ENCODE data around the gene SUN1. TPM values are rescaled to one million over a fixed set of nuclear protein-coding genes. Genes with fewer than 3 reads are reported as not detected.
A peak's percentile ranks its signal among the peaks of the same experiment; 100 is the strongest.
"Not testable (repeated sequence)": the region's sequence is repeated elsewhere in the genome, so short reads cannot be mapped to it uniquely, and the experiment has no call there.

SUN1 gene
- total and polyA plus RNA-seq, 2 donors (not counting 3 experiments of a cell fraction or from before 2014, with no cell fraction given) = 158 to 410 TPM

- H3K4me1 ChIP-seq (ENCODE audit: control insufficient read depth, extremely low read depth, insufficient read depth, low read length) = peaks cover 11% of the 10 kb centered on the region
- ChIA-PET POLR2A (no interaction called here), CTCF (no interaction called here)
- H3K4me2 ChIP-seq (ENCODE audit: insufficient read depth, low read length) = no peak overlapping the region
- no peaks in the 10 kb centered on the region for H3K36me3 ChIP-seq (ENCODE audit: control insufficient read depth in 2 of 2, extremely low read depth in 1 of 2, insufficient read depth in 2 of 2, low read length in 2 of 2)
- no peak overlapping the region for H3K9ac ChIP-seq (replicated peaks; ENCODE audit: extremely low read depth, insufficient read depth, low read length)
- no peak for DNase-seq (ENCODE audit: low read depth, low spot score)
- intact Hi-C loops (cut with micrococcal nuclease) = no loop called here
- H3K27me3 ChIP-seq (ENCODE audit: control insufficient read depth in 2 of 2, insufficient read depth in 2 of 2, low read length in 2 of 2) = no peaks in the 10 kb centered on the region
- no peaks in the 10 kb centered on the region for H3K9me3 ChIP-seq (replicated peaks; ENCODE audit: control insufficient read depth, insufficient read depth, low read length)
- FAIRE-seq = peak; percentile 60
- no peaks in the 10 kb centered on the region for H3K9me1 ChIP-seq (replicated peaks; ENCODE audit: control insufficient read depth, extremely low read depth, insufficient read depth, low read length)
- no TSS peak for BruUV-seq (replicated peaks)
- no peaks in the 10 kb centered on the region for H4K20me1 ChIP-seq (replicated peaks; ENCODE audit: control insufficient read depth, extremely low read depth, insufficient read depth, low read length)
- no peak overlapping the region for H2AFZ ChIP-seq (ENCODE audit: low read depth, low read length)
- H3K79me2 ChIP-seq (ENCODE audit: control insufficient read depth, insufficient read depth, low read length) = no peaks in the 10 kb centered on the region
- TF ChIP-seq POLR2AphosphoS5 (IDR thresholded peaks at IDR 0.05; ENCODE audit: insufficient read depth, low read depth, low read length) (no peak), FOS (IDR thresholded peaks at IDR 0.05; ENCODE audit: borderline replicate concordance, insufficient read depth, low read length) (no peak), GATA2 (IDR thresholded peaks at IDR 0.05; ENCODE audit: insufficient read depth, insufficient read length, low read depth, low read length) (no peak), EZH2 (IDR thresholded peaks at IDR 0.05; ENCODE audit: borderline replicate concordance, low read depth, low read length, severe bottlenecking) (no peak), POLR2A (IDR thresholded peaks at IDR 0.05; ENCODE audit: low read depth, low read length) (no peak), JUN (IDR thresholded peaks at IDR 0.05; ENCODE audit: borderline replicate concordance, insufficient read depth, insufficient read length, low read depth) (no peak), MYC (IDR thresholded peaks at IDR 0.05; ENCODE audit: low read depth, low read length) (no peak)
- TF ChIP-seq, protein P1, sequence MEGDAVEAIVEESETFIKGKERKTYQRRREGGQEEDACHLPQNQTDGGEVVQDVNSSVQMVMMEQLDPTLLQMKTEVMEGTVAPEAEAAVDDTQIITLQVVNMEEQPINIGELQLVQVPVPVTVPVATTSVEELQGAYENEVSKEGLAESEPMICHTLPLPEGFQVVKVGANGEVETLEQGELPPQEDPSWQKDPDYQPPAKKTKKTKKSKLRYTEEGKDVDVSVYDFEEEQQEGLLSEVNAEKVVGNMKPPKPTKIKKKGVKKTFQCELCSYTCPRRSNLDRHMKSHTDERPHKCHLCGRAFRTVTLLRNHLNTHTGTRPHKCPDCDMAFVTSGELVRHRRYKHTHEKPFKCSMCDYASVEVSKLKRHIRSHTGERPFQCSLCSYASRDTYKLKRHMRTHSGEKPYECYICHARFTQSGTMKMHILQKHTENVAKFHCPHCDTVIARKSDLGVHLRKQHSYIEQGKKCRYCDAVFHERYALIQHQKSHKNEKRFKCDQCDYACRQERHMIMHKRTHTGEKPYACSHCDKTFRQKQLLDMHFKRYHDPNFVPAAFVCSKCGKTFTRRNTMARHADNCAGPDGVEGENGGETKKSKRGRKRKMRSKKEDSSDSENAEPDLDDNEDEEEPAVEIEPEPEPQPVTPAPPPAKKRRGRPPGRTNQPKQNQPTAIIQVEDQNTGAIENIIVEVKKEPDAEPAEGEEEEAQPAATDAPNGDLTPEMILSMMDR (IDR thresholded peaks at IDR 0.05; ENCODE audit: extremely low read depth in 1 of 2, insufficient read depth in 1 of 2, low read depth in 1 of 2, low read length in 2 of 2) = no peak
- TF ChIP-seq, protein P2, sequence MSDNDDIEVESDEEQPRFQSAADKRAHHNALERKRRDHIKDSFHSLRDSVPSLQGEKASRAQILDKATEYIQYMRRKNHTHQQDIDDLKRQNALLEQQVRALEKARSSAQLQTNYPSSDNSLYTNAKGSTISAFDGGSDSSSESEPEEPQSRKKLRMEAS (IDR thresholded peaks at IDR 0.05; ENCODE audit: insufficient read depth, insufficient read length) = no peak
- H3K27ac ChIP-seq (ENCODE audit: insufficient read depth, low read depth, low read length) = no peak overlapping the region
- no peak overlapping the region for H3K4me3 ChIP-seq (replicated peaks in 1 of 3; ENCODE audit: insufficient read depth in 1 of 3, low read depth in 1 of 3, low read length in 3 of 3)
- dilution Hi-C loops (cut with MboI; ENCODE audit: extremely low pct_ligation_motif_present, low sequenced_read_pairs) = no loop called here
These were observed 91.1 kb downstream of the SUN1 start for GRCh38 chr7:923108-924041.

- CTCF ChIA-PET; H3K9ac ChIP-seq (replicated peaks; ENCODE audit: extremely low read depth, insufficient read depth, low read length); POLR2A ChIA-PET; FAIRE-seq; DNase-seq (ENCODE audit: low read depth, low spot score); H2AFZ ChIP-seq (ENCODE audit: low read depth, low read length); BruUV-seq (replicated peaks); H3K27me3 ChIP-seq (ENCODE audit: control insufficient read depth in 2 of 2, insufficient read depth in 2 of 2, low read length in 2 of 2); dilution Hi-C loops (cut with MboI; ENCODE audit: extremely low pct_ligation_motif_present, low sequenced_read_pairs); H3K36me3 ChIP-seq (ENCODE audit: control insufficient read depth in 2 of 2, extremely low read depth in 1 of 2, insufficient read depth in 2 of 2, low read length in 2 of 2); H3K9me1 ChIP-seq (replicated peaks; ENCODE audit: control insufficient read depth, extremely low read depth, insufficient read depth, low read length); intact Hi-C loops (cut with micrococcal nuclease); H3K27ac ChIP-seq (ENCODE audit: insufficient read depth, low read depth, low read length); H3K79me2 ChIP-seq (ENCODE audit: control insufficient read depth, insufficient read depth, low read length); H3K4me2 ChIP-seq (ENCODE audit: insufficient read depth, low read length); H3K4me3 ChIP-seq (replicated peaks in 1 of 3; ENCODE audit: insufficient read depth in 1 of 3, low read depth in 1 of 3, low read length in 3 of 3); H4K20me1 ChIP-seq (replicated peaks; ENCODE audit: control insufficient read depth, extremely low read depth, insufficient read depth, low read length); H3K9me3 ChIP-seq (replicated peaks; ENCODE audit: control insufficient read depth, insufficient read depth, low read length): not testable (repeated sequence)
- peaks cover 11% of the 10 kb centered on the region for H3K4me1 ChIP-seq (ENCODE audit: control insufficient read depth, extremely low read depth, insufficient read depth, low read length)
These were observed 91.8 kb downstream of the SUN1 start for GRCh38 chr7:924042-924441.

Data from endothelial cell of umbilical vein (primary cell).